GM12875 (cell line): Measurements from ENCODE around the gene AGPAT3.

Experiments
- H3K4me3 ChIP-seq: one replicate; pipeline ENCODE4 v1.5.1; 2011; ENCODE audit warnings: low read depth, low read length, control low read depth
- CTCF ChIP-seq: IDR thresholded peaks from 2 replicates; pipeline ENCODE4 v1.5.1; 2011; ENCODE audit warnings: low read depth, mild to moderate bottlenecking, control low read depth, inconsistent platforms, low read length, moderate library complexity, borderline replicate concordance; ENCODE audit not compliant: insufficient read depth

The AGPAT3 gene

GRCh38 chr21:44027607-44028286 lies 162.7 kb downstream of the AGPAT3 start:
- H3K4me3 ChIP-seq = no peak overlapping the region
- no peak for TF ChIP-seq CTCF

GRCh38 chr21:44028287-44028659 lies 163.2 kb downstream of the AGPAT3 start:
- H3K4me3 ChIP-seq = no peak overlapping the region
- no peak for TF ChIP-seq CTCF

GRCh38 chr21:44029460-44030087 lies 164.6 kb downstream of the AGPAT3 start:
- H3K4me3 ChIP-seq = no peak overlapping the region
- no peak for TF ChIP-seq CTCF

GRCh38 chr21:44035244-44035643 lies 170.2 kb downstream of the AGPAT3 start:
- no peak for TF ChIP-seq CTCF
- no peak overlapping the region for H3K4me3 ChIP-seq
